IgD-negative memory B cell (primary cell): ENCODE data around the gene DACH2. TPM values are rescaled to one million over a fixed set of nuclear protein-coding genes. Genes with fewer than 3 reads are reported as not detected.

Source experiments
- H3K27ac Mint-ChIP-seq, 3 donors: one replicate each; pipeline ENCODE4 v1.8.0; 2020 to 2022; ENCODE audit warnings: mild to moderate bottlenecking in 3 of 3, mixed read lengths in 3 of 3, moderate library complexity in 1 of 3
- H3K27me3 Mint-ChIP-seq: one replicate; pipeline ENCODE4 v1.8.0; 2021; ENCODE audit warnings: mixed read lengths
- H3K36me3 Mint-ChIP-seq: one replicate; pipeline ENCODE4 v1.8.0; 2020; ENCODE audit warnings: mild to moderate bottlenecking, mixed read lengths
- H3K4me1 Mint-ChIP-seq, 3 donors: one replicate each; pipeline ENCODE4 v1.8.0; 2020 to 2022; ENCODE audit warnings: mixed read lengths in 3 of 3, mild to moderate bottlenecking in 1 of 3
- H3K4me3 Mint-ChIP-seq, 4 donors: one replicate each; pipeline ENCODE4 v1.8.0; 2020 to 2022; ENCODE audit warnings: mild to moderate bottlenecking in 4 of 4, mixed read lengths in 4 of 4, moderate library complexity in 3 of 4
- H3K9me3 Mint-ChIP-seq, 3 donors: one replicate each; pipeline ENCODE4 v1.8.0; 2020 to 2021; ENCODE audit warnings: mixed read lengths in 3 of 3, mild to moderate bottlenecking in 1 of 3
- polyA plus RNA-seq: library from polyadenylated mRNA; unstranded; fragments of 300-500 nt; fragmentation: Illumina TruSeq; gene quantifications from one replicate; pipeline ENCODE4 v1.2.3, GENCODE V29; 2021

The DACH2 gene
- polyA plus RNA-seq, 1 donor from 2014 or later: not detected

- no peaks in the 10 kb centered on the region for H3K27me3 Mint-ChIP-seq
- no peaks in the 10 kb centered on the region for H3K36me3 Mint-ChIP-seq
- peaks cover 0 to 3% (median 2%) of the 10 kb centered on the region in 3 donors for H3K9me3 Mint-ChIP-seq
- no peak overlapping the region for H3K27ac Mint-ChIP-seq
- no peaks in the 10 kb centered on the region for H3K4me1 Mint-ChIP-seq
- H3K4me3 Mint-ChIP-seq: no peak overlapping the region
These were observed 46.5 kb downstream of the DACH2 start for GRCh38 chrX:86194758-86195157.

GRCh38 chrX:86195343-86195742 is 47.1 kb downstream of the DACH2 start:
- Mint-ChIP-seq H3K27me3 (no peaks in the 10 kb centered on the region), H3K4me3 (no peak overlapping the region), H3K36me3 (no peaks in the 10 kb centered on the region), H3K9me3 (peaks cover 2 to 4% (median 3%) of the 10 kb centered on the region in 3 donors), H3K27ac (no peak overlapping the region), H3K4me1 (no peaks in the 10 kb centered on the region)

GRCh38 chrX:86197815-86198214 is 49.6 kb downstream of the DACH2 start:
- no peaks in the 10 kb centered on the region for H3K4me1 Mint-ChIP-seq
- no peak overlapping the region for H3K27ac Mint-ChIP-seq
- H3K27me3 Mint-ChIP-seq: peaks cover 1% of the 10 kb centered on the region
- H3K4me3 Mint-ChIP-seq: no peak overlapping the region
- H3K36me3 Mint-ChIP-seq: no peaks in the 10 kb centered on the region
- H3K9me3 Mint-ChIP-seq: peaks cover 2 to 4% (median 3%) of the 10 kb centered on the region in 3 donors

- Mint-ChIP-seq H3K9me3 (peaks cover 0 to under 1% (median 0%) of the 10 kb centered on the region in 3 donors), H3K4me1 (no peaks in the 10 kb centered on the region), H3K27ac (no peak overlapping the region), H3K36me3 (no peaks in the 10 kb centered on the region), H3K4me3 (no peak overlapping the region), H3K27me3 (no peaks in the 10 kb centered on the region)
These were observed 62.5 kb downstream of the DACH2 start for GRCh38 chrX:86210772-86211171.

GRCh38 chrX:86215260-86215659 is 67.0 kb downstream of the DACH2 start:
- no peaks in the 10 kb centered on the region for H3K36me3 Mint-ChIP-seq
- H3K4me1 Mint-ChIP-seq: no peaks in the 10 kb centered on the region
- no peak overlapping the region for H3K27ac Mint-ChIP-seq
- no peaks in the 10 kb centered on the region for H3K27me3 Mint-ChIP-seq
- H3K9me3 Mint-ChIP-seq: no peaks in the 10 kb centered on the region
- H3K4me3 Mint-ChIP-seq: no peak overlapping the region

GRCh38 chrX:86237482-86237881 is 89.2 kb downstream of the DACH2 start:
- H3K36me3 Mint-ChIP-seq: no peaks in the 10 kb centered on the region
- H3K4me3 Mint-ChIP-seq: no peak overlapping the region

GRCh38 chrX:86241547-86241946 is 93.3 kb downstream of the DACH2 start:
- H3K36me3 Mint-ChIP-seq: peaks cover 2% of the 10 kb centered on the region
- H3K27me3 Mint-ChIP-seq: no peaks in the 10 kb centered on the region
- H3K4me3 Mint-ChIP-seq: no peak overlapping the region
- no peak overlapping the region for H3K27ac Mint-ChIP-seq
- peaks cover 8 to 14% (median 13%) of the 10 kb centered on the region in 3 donors for H3K9me3 Mint-ChIP-seq
- H3K4me1 Mint-ChIP-seq: no peaks in the 10 kb centered on the region

More at GRCh38 chrX:86237482-86237881, 89.2 kb downstream of the DACH2 start:
- no peaks in the 10 kb centered on the region for H3K4me1 Mint-ChIP-seq
- H3K27ac Mint-ChIP-seq: no peak overlapping the region
- H3K9me3 Mint-ChIP-seq: peaks cover 2 to 13% (median 8%) of the 10 kb centered on the region in 3 donors
- no peaks in the 10 kb centered on the region for H3K27me3 Mint-ChIP-seq

GRCh38 chrX:86263526-86263925 is 115.3 kb downstream of the DACH2 start:
- H3K4me1 Mint-ChIP-seq: no peaks in the 10 kb centered on the region
- H3K36me3 Mint-ChIP-seq: no peaks in the 10 kb centered on the region

GRCh38 chrX:86295293-86295692 is 147.0 kb downstream of the DACH2 start:
- H3K4me1 Mint-ChIP-seq: no peaks in the 10 kb centered on the region
- peaks cover 0 to 2% (median 2%) of the 10 kb centered on the region in 3 donors for H3K9me3 Mint-ChIP-seq

More at GRCh38 chrX:86263526-86263925, 115.3 kb downstream of the DACH2 start:
- Mint-ChIP-seq H3K9me3 (no peaks in the 10 kb centered on the region), H3K27ac (no peak overlapping the region), H3K27me3 (no peaks in the 10 kb centered on the region), H3K4me3 (no peak overlapping the region)

GRCh38 chrX:86322913-86323312 is 174.7 kb downstream of the DACH2 start:
- Mint-ChIP-seq H3K9me3 (peaks cover 0 to 28% (median 5%) of the 10 kb centered on the region in 3 donors), H3K27me3 (no peaks in the 10 kb centered on the region), H3K36me3 (peaks cover 2% of the 10 kb centered on the region), H3K27ac (no peak overlapping the region), H3K4me1 (no peaks in the 10 kb centered on the region), H3K4me3 (no peak overlapping the region)

More at GRCh38 chrX:86295293-86295692, 147.0 kb downstream of the DACH2 start:
- Mint-ChIP-seq H3K4me3 (no peak overlapping the region), H3K27ac (no peak overlapping the region), H3K36me3 (no peaks in the 10 kb centered on the region), H3K27me3 (no peaks in the 10 kb centered on the region)

- Mint-ChIP-seq H3K36me3 (no peaks in the 10 kb centered on the region), H3K9me3 (peaks cover 0 to 4% (median 3%) of the 10 kb centered on the region in 3 donors), H3K4me1 (no peaks in the 10 kb centered on the region), H3K27me3 (no peaks in the 10 kb centered on the region), H3K4me3 (no peak overlapping the region), H3K27ac (no peak overlapping the region)
These were observed 180.9 kb downstream of the DACH2 start for GRCh38 chrX:86329174-86329573.

- Mint-ChIP-seq H3K4me3 (no peak overlapping the region), H3K36me3 (no peaks in the 10 kb centered on the region), H3K4me1 (no peaks in the 10 kb centered on the region), H3K27me3 (no peaks in the 10 kb centered on the region), H3K9me3 (no peaks in the 10 kb centered on the region), H3K27ac (no peak overlapping the region)
These were observed 200.4 kb downstream of the DACH2 start for GRCh38 chrX:86348669-86349068.

- Mint-ChIP-seq H3K27ac (no peak overlapping the region), H3K27me3 (no peaks in the 10 kb centered on the region), H3K4me1 (no peaks in the 10 kb centered on the region), H3K36me3 (no peaks in the 10 kb centered on the region), H3K9me3 (no peaks in the 10 kb centered on the region), H3K4me3 (no peak overlapping the region)
These were observed 200.9 kb downstream of the DACH2 start for GRCh38 chrX:86349115-86349514.

- no peaks in the 10 kb centered on the region for H3K36me3 Mint-ChIP-seq
These were observed 221.8 kb downstream of the DACH2 start for GRCh38 chrX:86369847-86370630.

GRCh38 chrX:86370927-86371326 is 222.7 kb downstream of the DACH2 start:
- no peak overlapping the region for H3K4me3 Mint-ChIP-seq
- no peaks in the 10 kb centered on the region for H3K27me3 Mint-ChIP-seq
- peaks cover 0 to 2% (median 1%) of the 10 kb centered on the region in 3 donors for H3K9me3 Mint-ChIP-seq
- peaks cover 2% of the 10 kb centered on the region for H3K36me3 Mint-ChIP-seq
- H3K4me1 Mint-ChIP-seq: no peaks in the 10 kb centered on the region
- H3K27ac Mint-ChIP-seq: no peak overlapping the region

More at GRCh38 chrX:86369847-86370630, 221.8 kb downstream of the DACH2 start:
- H3K27me3 Mint-ChIP-seq: no peaks in the 10 kb centered on the region
- no peaks in the 10 kb centered on the region for H3K4me1 Mint-ChIP-seq
- H3K4me3 Mint-ChIP-seq: no peak overlapping the region
- H3K9me3 Mint-ChIP-seq: peaks cover 0 to 2% (median 1%) of the 10 kb centered on the region in 3 donors
- no peak overlapping the region for H3K27ac Mint-ChIP-seq

- Mint-ChIP-seq H3K9me3 (no peaks in the 10 kb centered on the region), H3K36me3 (peaks cover 2% of the 10 kb centered on the region), H3K4me3 (no peak overlapping the region), H3K27ac (peak overlapping the region in 1 of 3 donors; percentile 49), H3K4me1 (peaks cover 0 to 1% (median 0%) of the 10 kb centered on the region in 3 donors), H3K27me3 (peaks cover 2% of the 10 kb centered on the region)
These were observed 231.0 kb downstream of the DACH2 start for GRCh38 chrX:86379209-86379608.
